NCI-H345 treated with DMSO at 0.1 percent for 48 hours (cell line): ENCODE measurements around the gene SLC9B1.
"Not testable (repeated sequence)": the region's sequence is repeated elsewhere in the genome, so short reads cannot be mapped to it uniquely, and the experiment has no call there.

ENCODE experiments used
- DNase-seq: peaks from one replicate; lab custom pipeline; 2025; ENCODE audit not compliant: unreplicated experiment; lab: John Stamatoyannopoulos, UW

SLC9B1 gene

GRCh38 chr4:102878901-102879300, 140.6 kb downstream of the SLC9B1 start:
- no peak for DNase-seq

GRCh38 chr4:102878349-102878748, 141.2 kb downstream of the SLC9B1 start:
- not testable (repeated sequence) for DNase-seq

DNA sequence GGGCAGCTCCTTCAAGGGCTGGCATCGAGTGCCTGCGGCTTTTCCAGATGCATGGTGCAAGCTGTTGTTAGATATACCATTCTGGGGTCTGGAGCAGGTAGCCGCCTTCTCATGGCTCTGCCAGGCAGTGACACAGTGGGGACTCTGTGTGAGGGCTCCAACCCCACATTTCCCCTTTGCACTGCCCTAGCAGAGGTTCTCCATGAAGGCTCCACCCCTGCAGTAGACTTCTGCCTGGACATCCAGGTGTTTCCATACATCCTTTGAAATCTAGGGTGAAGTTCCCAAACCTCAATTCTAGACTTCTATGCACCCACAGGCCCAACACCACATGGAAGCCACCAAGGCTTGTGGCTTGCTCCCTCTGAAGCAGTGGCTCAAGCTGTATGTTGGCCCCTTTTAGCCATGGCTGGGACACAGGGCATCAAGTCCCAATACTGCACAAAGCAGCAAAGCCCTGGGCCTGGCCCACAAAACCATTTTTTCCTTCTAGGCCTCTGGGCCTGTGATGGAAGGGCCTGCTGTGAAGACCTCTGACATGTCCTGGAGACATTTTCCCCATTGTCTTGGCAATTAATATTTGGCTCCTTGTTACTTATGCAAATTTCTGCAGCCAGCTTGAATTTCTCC, 141.9 kb downstream of the SLC9B1 start:
- DNase-seq: not testable (repeated sequence)

DNA sequence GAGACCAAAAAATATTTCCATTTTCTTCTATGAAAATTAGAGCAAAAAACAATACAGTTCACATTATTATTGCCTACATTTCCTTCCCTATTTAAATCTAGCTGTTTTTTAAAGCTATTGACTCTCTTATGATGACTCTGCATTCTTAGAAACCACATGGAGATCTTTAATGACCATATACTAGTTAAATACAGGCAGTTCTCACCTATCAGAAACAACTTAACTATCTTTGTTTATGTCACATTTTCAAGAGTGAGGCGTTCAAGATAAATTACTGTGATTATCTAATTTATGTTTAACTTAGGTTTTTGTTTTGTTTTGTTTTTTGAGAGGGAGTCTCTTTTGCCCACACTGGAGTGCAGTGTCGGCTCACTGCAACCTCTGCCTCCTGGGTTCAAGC, 147.7 kb downstream of the SLC9B1 start:
- no peak for DNase-seq

DNA sequence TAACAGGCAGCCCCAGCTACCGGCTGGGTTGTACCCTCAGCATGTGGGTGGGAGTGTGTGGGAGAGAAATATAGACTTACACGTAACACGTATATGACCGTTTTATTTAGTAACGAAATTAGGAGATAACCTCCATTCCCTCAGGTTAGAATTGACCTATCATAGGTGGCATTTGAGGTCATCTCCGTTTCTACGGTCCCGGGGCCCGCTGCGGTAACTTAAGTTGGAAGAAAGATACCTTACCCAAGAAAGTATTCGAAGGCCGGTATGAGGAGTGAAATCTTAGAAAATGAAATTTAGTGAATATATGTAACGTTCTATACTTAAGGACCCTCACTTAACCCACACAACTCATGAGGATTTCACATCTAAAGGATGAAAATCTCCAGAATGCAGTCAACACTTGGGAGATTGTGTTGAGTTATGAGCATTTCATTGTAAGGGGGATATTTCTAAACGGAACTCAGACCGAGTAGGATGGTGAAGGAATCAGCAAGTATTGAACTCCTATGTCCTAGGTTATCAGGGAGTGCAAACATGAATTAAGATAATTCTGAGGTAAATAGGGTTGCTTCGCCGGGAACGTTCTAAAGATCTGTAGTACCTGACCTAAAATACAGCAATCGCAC, 149.8 kb downstream of the SLC9B1 start:
- no peak for DNase-seq

GRCh38 chr4:102868781-102869568, 150.5 kb downstream of the SLC9B1 start, which contains the start of gene CISD2:
TSS of gene CISD2 (plus strand) at chr4:102868992. CDS start at chr4:102869085, 93 bp downstream.
- DNase-seq: peak; percentile 70

GRCh38 chr4:102868153-102868780, 151.2 kb downstream of the SLC9B1 start:
- DNase-seq: no peak

DNA sequence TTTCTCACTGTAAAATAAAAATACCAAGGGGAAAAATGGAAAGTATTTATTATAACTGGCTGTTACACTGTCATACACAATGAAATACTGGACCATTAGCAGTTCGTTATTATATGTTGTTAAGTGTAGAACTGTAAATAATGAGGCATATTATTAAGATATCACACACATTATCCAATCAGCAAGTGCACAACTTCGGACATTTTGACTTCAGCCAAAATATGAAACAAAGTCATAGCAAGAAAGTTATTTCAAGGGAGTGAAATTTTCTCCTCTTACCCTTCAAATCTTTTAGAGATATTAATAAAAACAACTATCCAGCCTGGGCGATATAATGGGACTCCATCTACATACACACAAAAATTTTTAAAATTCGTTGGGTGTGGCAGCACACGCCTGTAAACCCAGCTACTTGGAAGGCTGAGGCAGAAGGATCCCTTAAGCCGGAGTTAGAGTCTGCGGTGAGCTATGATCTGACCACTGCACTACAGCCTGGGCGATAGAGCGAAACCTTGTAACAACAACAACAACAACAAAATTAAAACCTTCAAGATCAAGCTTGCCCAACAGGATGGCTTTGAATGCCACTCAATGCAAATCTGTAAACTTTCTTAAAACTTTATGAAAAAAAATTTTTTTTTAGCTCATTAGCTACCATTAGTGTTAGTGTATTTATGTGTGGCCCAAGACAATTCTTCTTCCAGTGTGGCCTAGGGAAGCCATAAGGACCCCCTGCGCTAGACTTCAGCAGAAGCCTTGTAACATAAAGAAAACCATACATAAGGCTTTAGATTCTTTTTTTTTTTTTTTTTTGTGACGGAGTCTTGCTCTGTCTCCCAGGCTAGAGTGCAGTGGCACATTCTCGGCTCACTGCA, 152.0 kb downstream of the SLC9B1 start:
- no peak for DNase-seq

GRCh38 chr4:102865327-102865726, 154.2 kb downstream of the SLC9B1 start:
- DNase-seq: not testable (repeated sequence)

DNA sequence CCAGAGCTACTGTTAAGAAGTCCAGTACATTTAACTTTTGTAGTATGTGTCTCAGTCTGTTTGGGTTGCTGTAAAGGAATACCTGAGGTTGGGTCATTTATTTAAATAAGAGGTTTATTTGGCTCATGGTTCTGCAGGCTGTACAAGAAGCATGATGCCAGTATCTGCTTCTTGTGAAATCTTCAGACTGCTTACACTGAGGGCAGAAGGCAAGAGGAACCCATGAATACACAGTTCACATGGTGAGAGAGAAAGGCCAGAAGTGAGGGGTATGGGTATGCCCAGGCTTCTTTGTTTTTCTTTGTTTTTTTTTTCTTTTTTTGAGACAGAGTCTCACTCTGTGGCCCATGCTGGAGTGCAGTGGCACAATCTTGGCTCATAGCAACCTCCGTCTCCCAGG, 156.8 kb downstream of the SLC9B1 start:
- DNase-seq: no peak

- DNase-seq: no peak
These were observed 157.5 kb downstream of the SLC9B1 start for GRCh38 chr4:102862016-102862415.

GRCh38 chr4:102860611-102861324, 158.7 kb downstream of the SLC9B1 start:
- no peak for DNase-seq

DNA sequence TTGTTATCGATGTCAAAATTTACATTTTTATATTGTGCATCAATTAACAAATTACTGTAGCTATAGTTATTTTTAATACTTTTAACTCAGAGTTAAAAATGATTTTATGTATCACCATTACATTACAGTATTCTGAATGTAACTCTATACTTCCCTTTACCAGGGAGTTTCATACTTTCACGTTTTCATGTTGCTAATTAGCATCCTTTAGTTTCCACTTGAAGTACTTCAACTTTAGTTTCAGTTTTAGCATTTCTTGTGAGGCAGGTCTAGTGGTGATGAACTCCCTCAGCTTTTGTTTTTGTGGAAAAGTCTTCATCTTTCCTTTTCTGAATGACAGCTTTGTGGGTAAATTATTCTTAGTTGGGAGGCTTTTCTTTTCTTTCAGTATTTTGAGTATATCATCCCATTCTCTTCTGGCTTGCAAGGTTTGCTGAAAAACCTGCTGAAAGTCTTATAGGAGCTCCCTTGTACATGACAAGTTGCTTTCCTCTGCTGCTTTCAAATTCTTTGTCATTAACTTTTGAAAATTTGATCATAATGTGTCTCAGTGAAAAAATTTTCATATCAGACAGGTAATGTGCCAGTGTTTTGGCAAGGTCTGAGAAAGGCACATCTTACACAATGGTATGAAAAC, 160.6 kb downstream of the SLC9B1 start:
- no peak for DNase-seq
